Stomach (tissue), 9 donors: Measurements from ENCODE around the gene SNPH. TPM values are rescaled to one million over a fixed set of nuclear protein-coding genes. Genes with fewer than 3 reads are reported as not detected.

Source experiments
- DNase-seq, 2 donors: peaks; one replicate each; pipeline versions ENCODE4 v3.0.0 to v3.0.0-alpha.2; 2013 to 2019
- H3K27ac ChIP-seq, 5 donors: fragments of 200-600 bp in 4 of 5; sonication (generic) in 4 of 5; one replicate each; pipeline ENCODE4 v1.5.1; 2013 to 2019; ENCODE audit warnings: mild to moderate bottlenecking in 1 of 5, moderate library complexity in 1 of 5
- H3K27me3 ChIP-seq, 3 donors: fragments of 200-600 bp; sonication (generic); one replicate each; pipeline ENCODE4 v1.5.1; 2017 to 2019; ENCODE audit warnings: mixed run types in 1 of 3
- H3K36me3 ChIP-seq, 4 donors: fragments of 200-600 bp; sonication (generic); 1 replicate in 3 of 4; 2 replicates in 1 of 4; pipeline ENCODE4 v1.5.1; 2016 to 2019
- H3K4me1 ChIP-seq, 4 donors: fragments of 200-600 bp; sonication (generic); one replicate each; pipeline ENCODE4 v1.5.1; 2016 to 2019
- H3K4me3 ChIP-seq, 4 donors: fragments of 200-600 bp; sonication (generic) in 3 of 4; one replicate each; pipeline ENCODE4 v1.5.1; 2016 to 2019; ENCODE audit warnings: mild to moderate bottlenecking in 1 of 4
- H3K9me3 ChIP-seq, 4 donors: fragments of 200-600 bp; sonication (generic); one replicate each; pipeline ENCODE4 v1.5.1; 2016 to 2019
- CTCF ChIP-seq, 7 experiments: fragments of 450-650 bp in 4 of 7; fragments of 200-600 bp in 3 of 7; sonication (generic) in 3 of 7; IDR thresholded peaks; one replicate each; pipeline ENCODE4 v1.5.1; 2016 to 2019; ENCODE audit warnings: antibody characterized with exemption in 7 of 7, control low read depth in 2 of 7, mild to moderate bottlenecking in 1 of 7
- EP300 ChIP-seq: sonication (generic); formaldehyde crosslinking; IDR thresholded peaks from one replicate; pipeline ENCODE4 v1.6.1; 2017; ENCODE audit warnings: antibody characterized with exemption
- POLR2A ChIP-seq, 4 donors: fragments of 450-650 bp; IDR thresholded peaks; one replicate each; pipeline ENCODE4 v1.6.1; 2016; ENCODE audit warnings: antibody characterized with exemption in 4 of 4, control low read depth in 2 of 4, mild to moderate bottlenecking in 1 of 4, moderate library complexity in 1 of 4
- POLR2AphosphoS5 ChIP-seq, 3 donors: sonication (generic); formaldehyde crosslinking; IDR thresholded peaks; one replicate each; pipeline ENCODE4 v1.6.1; 2016; ENCODE audit warnings: antibody characterized with exemption in 3 of 3
- WGBS, 5 donors: extraction: QIAGEN DNeasy Blood & Tissue Kit in 3 of 5; methylation state at CpG; one replicate each; pipeline versions ENCODE4 v1.1.5 to v1.1.7; 2013 to 2018; 5-methylcytosine and 5-hydroxymethylcytosine counted together
- intact Hi-C: fragments of 100-400 bp; cut with DNase I; formaldehyde crosslinking; loops from one replicate; pipeline ENCODE4 v1.15.1; 2023; ENCODE audit warnings: low total_unique reads
- polyA plus RNA-seq, 3 donors: library from polyadenylated mRNA; stranded (reverse); fragments of 200-250 nt; gene quantifications; one replicate each; pipeline ENCODE4 v1.2.3, GENCODE V29; 2013
- total RNA-seq, 5 donors: library from RNA; depleted of rRNA; stranded (reverse); fragments of >200 nt; gene quantifications; one replicate each; pipeline versions ENCODE4 v1.1.0 to v1.2.3, GENCODE V29; 2014 to 2016
- donor health status: healthy with polysubstance abuse.
- donor health status: Bipolar disorder and iron deficiency.
- donor health status: healthy.

The SNPH gene
- total and polyA plus RNA-seq, 8 donors, result 1.8 to 15.6 (median 3.9) TPM

- WGBS, 5 donors, result 91 to 99% (median 97%) methylated on average over 3 of the region's 3 CpGs
- intact Hi-C loops, result no loop called here
- peaks cover 0 to 7% (median 0%) of the 10 kb centered on the region in 4 donors for H3K36me3 ChIP-seq
- no peak overlapping the region for H3K27ac ChIP-seq
- DNase-seq, result no peak
- TF ChIP-seq POLR2A (IDR thresholded peaks at IDR 0.05), result no peak
- TF ChIP-seq POLR2AphosphoS5 (IDR thresholded peaks at IDR 0.05), result no peak
- no peak for TF ChIP-seq CTCF (IDR thresholded peaks at IDR 0.05)
- TF ChIP-seq EP300, result no peak
- H3K4me1 ChIP-seq, result peaks cover 16 to 40% (median 33%) of the 10 kb centered on the region in 4 donors
- no peak overlapping the region for H3K4me3 ChIP-seq
- no peaks in the 10 kb centered on the region for H3K9me3 ChIP-seq
- H3K27me3 ChIP-seq, result peaks cover 0 to 10% (median 0%) of the 10 kb centered on the region in 3 donors
Measured at GRCh38 chr20:1269850-1270249, 3.8 kb downstream of the SNPH start.

- H3K4me1 ChIP-seq, result peaks cover 0 to 17% (median 11%) of the 10 kb centered on the region in 4 donors
- no peaks in the 10 kb centered on the region for H3K9me3 ChIP-seq
- WGBS, 5 donors, result 25 to 47% (median 41%) methylated on average over 5 to 6 of the region's 6 CpGs
- H3K27me3 ChIP-seq, result no peaks in the 10 kb centered on the region
- intact Hi-C loops, result no loop called here
- H3K4me3 ChIP-seq, result no peak overlapping the region
- peak in 1 of 2 donors; percentile 58 for DNase-seq
- H3K27ac ChIP-seq, result peak overlapping the region in 2 of 5 donors; percentile 19 to 36
- TF ChIP-seq CTCF (IDR thresholded peaks at IDR 0.05), result no peak
- TF ChIP-seq POLR2AphosphoS5 (IDR thresholded peaks at IDR 0.05), result no peak
- TF ChIP-seq POLR2A (IDR thresholded peaks at IDR 0.05), result no peak
- TF ChIP-seq EP300, result no peak
- peaks cover 0 to 7% (median 0%) of the 10 kb centered on the region in 4 donors for H3K36me3 ChIP-seq
Measured at GRCh38 chr20:1272368-1273100, 6.4 kb downstream of the SNPH start.

- H3K27ac ChIP-seq, result no peak overlapping the region
- H3K4me1 ChIP-seq, result peaks cover 0 to 10% (median 8%) of the 10 kb centered on the region in 4 donors
- no peaks in the 10 kb centered on the region for H3K27me3 ChIP-seq
- TF ChIP-seq EP300, result no peak
- TF ChIP-seq CTCF (IDR thresholded peaks at IDR 0.05), result no peak
- no peak for TF ChIP-seq POLR2AphosphoS5 (IDR thresholded peaks at IDR 0.05)
- no peak for TF ChIP-seq POLR2A (IDR thresholded peaks at IDR 0.05)
- no peak overlapping the region for H3K4me3 ChIP-seq
- intact Hi-C loops, result no loop called here
- WGBS, 5 donors, result 77 to 82% (median 81%) methylated on average over 2 of the region's 2 CpGs
- no peak for DNase-seq
- peaks cover 0 to 7% (median 0%) of the 10 kb centered on the region in 4 donors for H3K36me3 ChIP-seq
- no peaks in the 10 kb centered on the region for H3K9me3 ChIP-seq
Measured at GRCh38 chr20:1273366-1273765, 7.3 kb downstream of the SNPH start.

GRCh38 chr20:1274485-1275311 lies 8.6 kb downstream of the SNPH start:
- Histone ChIP-seq H3K4me1 (peaks cover 0 to 10% (median 8%) of the 10 kb centered on the region in 4 donors), H3K4me3 (no peak overlapping the region), H3K27ac (no peak overlapping the region), H3K36me3 (peaks cover 0 to 7% (median 0%) of the 10 kb centered on the region in 4 donors), H3K27me3 (no peaks in the 10 kb centered on the region), H3K9me3 (no peaks in the 10 kb centered on the region)
- TF ChIP-seq POLR2AphosphoS5 (IDR thresholded peaks at IDR 0.05) (no peak), EP300 (no peak), POLR2A (IDR thresholded peaks at IDR 0.05) (no peak), CTCF (IDR thresholded peaks at IDR 0.05) (no peak)
- no peak for DNase-seq
- WGBS, 5 donors, result 83 to 91% (median 85%) methylated on average over 12 to 14 of the region's 14 CpGs
- intact Hi-C loops, result no loop called here
